HepG2 (cell line): ENCODE measurements around the gene TMCC2. TPM values are rescaled to one million over a fixed set of nuclear protein-coding genes. Genes with fewer than 3 reads are reported as not detected.

Experiments used
- AHDC1 ChIP-seq: sonication (generic); formaldehyde crosslinking; IDR thresholded peaks from 2 replicates; pipeline ENCODE4 v1.5.1; 2020; ENCODE audit warnings: mild to moderate bottlenecking, missing genetic modification reagents, borderline replicate concordance
- CCDC6 ChIP-seq: sonication (generic); formaldehyde crosslinking; IDR thresholded peaks from 2 replicates; pipeline ENCODE4 v1.8.1; 2022; ENCODE audit warnings: mild to moderate bottlenecking, missing genetic modification reagents, moderate library complexity
- ETV5 ChIP-seq: IDR thresholded peaks from 2 replicates; pipeline ENCODE4 v1.6.1; 2018; ENCODE audit warnings: missing biosample characterization, missing genetic modification reagents, inconsistent platforms, borderline replicate concordance
- MED1 ChIP-seq: sonication (generic); formaldehyde crosslinking; IDR thresholded peaks from 2 replicates; pipeline ENCODE4 v1.4.0; 2020; ENCODE audit warnings: missing genetic modification reagents
- PPARG ChIP-seq: conservative IDR thresholded peaks from 2 replicates; pipeline ENCODE4 v1.6.1; 2016; ENCODE audit warnings: missing biosample characterization, missing genetic modification reagents
- TFAP4 ChIP-seq: sonication (generic); IDR thresholded peaks from 2 replicates; pipeline ENCODE4 v1.6.1; 2016; ENCODE audit warnings: low read depth, borderline replicate concordance
- THYN1 ChIP-seq: sonication (generic); formaldehyde crosslinking; IDR thresholded peaks from 2 replicates; pipeline ENCODE4 v1.8.1; 2023; ENCODE audit warnings: low read depth, mild to moderate bottlenecking, moderate library complexity, missing genetic modification reagents, borderline replicate concordance
- U2AF2 ChIP-seq: fragments of 200-400 bp; formaldehyde crosslinking; IDR thresholded peaks from 2 replicates; pipeline ENCODE4 v1.6.1; 2017; ENCODE audit warnings: low read depth, mild to moderate bottlenecking, low read length
- ZNF142 ChIP-seq: sonication (generic); formaldehyde crosslinking; IDR thresholded peaks from 2 replicates; pipeline ENCODE4 v1.4.0; 2020; ENCODE audit warnings: missing genetic modification reagents
- ZNF20 ChIP-seq: sonication (generic); formaldehyde crosslinking; IDR thresholded peaks from 2 replicates; pipeline ENCODE4 v1.4.0; 2020; ENCODE audit warnings: mild to moderate bottlenecking, moderate library complexity, missing genetic modification reagents
- ZNF274 ChIP-seq: sonication (generic); formaldehyde crosslinking; IDR thresholded peaks from 2 replicates; pipeline ENCODE4 v1.5.1; 2020; ENCODE audit warnings: mild to moderate bottlenecking, missing genetic modification reagents
- ZNF552 ChIP-seq: sonication (generic); formaldehyde crosslinking; IDR thresholded peaks from 2 replicates; pipeline ENCODE4 v1.9.0; 2022; ENCODE audit warnings: missing genetic modification reagents, mild to moderate bottlenecking, borderline replicate concordance
- ZNF704 ChIP-seq: sonication (generic); formaldehyde crosslinking; IDR thresholded peaks from 2 replicates; pipeline ENCODE4 v1.8.1; 2023; ENCODE audit warnings: mild to moderate bottlenecking, inconsistent platforms, moderate library complexity, missing genetic modification reagents, borderline replicate concordance
- ZSCAN20 ChIP-seq: sonication (generic); formaldehyde crosslinking; IDR thresholded peaks from 2 replicates; pipeline ENCODE4 v1.4.0; 2020; ENCODE audit warnings: missing genetic modification reagents, mild to moderate bottlenecking, borderline replicate concordance
- polyA plus RNA-seq, 8 experiments: library from polyadenylated mRNA; depleted of rRNA in 3 of 8; stranded (reverse) in 7 of 8; unstranded in 1 of 8; fragments of >200 nt; fragmentation: Illumina TruSeq in 4 of 8; extraction: Trizol in 4 of 8; gene quantifications; 2 replicates each; pipeline versions ENCODE4 v1.2.1 to v1.2.3, GENCODE V29; 2011 to 2016; ENCODE audit warnings: low read depth in 4 of 8, missing spikeins in 1 of 8, mixed read lengths in 1 of 8; ENCODE audit not compliant: insufficient read depth in 1 of 8
- total RNA-seq, 5 experiments: library from RNA; depleted of rRNA; stranded (reverse); fragments of >200 nt; fragmentation: Illumina TruSeq; extraction: Trizol; gene quantifications; 2 replicates each; pipeline ENCODE4 v1.2.3, GENCODE V29; 2016; ENCODE audit warnings: low read depth in 1 of 5

TMCC2 gene
- total and polyA plus RNA-seq, 2 of the 13 experiments (the other 11 are each of a cell fraction or from before 2014, with no cell fraction given): 0.12 to 0.24 TPM

GRCh38 chr1:205211169-205211838, 16.4 kb upstream of the TMCC2 start, which contains the start of gene DSTYK (continued):
- TF ChIP-seq TFAP4 (0 out of 2 replicates have a peak, but pooled peaks have one; percentile 4), THYN1 (0 out of 2 replicates have a peak, but pooled peaks have one; percentile 1), ZSCAN20 (CRISPR knock-in tag) (0 out of 2 replicates have a peak, but pooled peaks have one; percentile 54), ZNF20 (0 out of 2 replicates have a peak, but pooled peaks have one; percentile 66), ZNF552 (peak; percentile 71; the same call in 1 of the 2 replicates), U2AF2 (peak; percentile 85; the same call in 1 of the 2 replicates), ZNF142 (peak; percentile 32; the same call in 1 of the 2 replicates), ZNF704 (CRISPR knock-in tag) (0 out of 2 replicates have a peak, but pooled peaks have one; percentile 57), PPARG (CRISPR knock-in tag) (0 out of 2 replicates have a peak, but pooled peaks have one; percentile 40), ETV5 (CRISPR knock-in tag) (peak; percentile 33), CCDC6 (CRISPR knock-in tag) (peak; percentile 27; the same call in 1 of the 2 replicates), AHDC1 (peak; percentile 57; the same call in 1 of the 2 replicates), ZNF274 (peak; percentile 89), MED1 (CRISPR knock-in tag) (peak; percentile 84)
